DND-41 (cell line): Measurements from ENCODE around the gene SERAC1.

Experiments
- ATAC-seq: fragments of 200-7000 bp; cut with Tn5 transposase; 3 replicates; pipeline ENCODE4 v1.9.1; 2021; ENCODE audit warnings: low read depth; ENCODE audit not compliant: insufficient read depth
- DNase-seq: peaks from one replicate; pipeline ENCODE4 v3.0.0-alpha.2; 2020
- H2AFZ ChIP-seq: 2 replicates; pipeline ENCODE4 v1.6.0; 2012; ENCODE audit warnings: low read depth, low read length
- H3K27ac ChIP-seq: 2 replicates; pipeline ENCODE4 v1.5.1; 2012; ENCODE audit warnings: low read length, inconsistent platforms
- H3K27me3 ChIP-seq: fragments of 200-600 bp; sonication (generic); 2 replicates; pipeline ENCODE4 v1.6.0; 2012; ENCODE audit warnings: low read length, mild to moderate bottlenecking, inconsistent platforms; ENCODE audit not compliant: insufficient read depth, poor library complexity
- H3K36me3 ChIP-seq: 2 replicates; pipeline ENCODE4 v1.5.1; 2012; ENCODE audit warnings: low read length, inconsistent platforms; ENCODE audit not compliant: insufficient read depth
- H3K4me1 ChIP-seq: 2 replicates; pipeline ENCODE4 v1.5.1; 2012; ENCODE audit warnings: mild to moderate bottlenecking, low read length; ENCODE audit not compliant: insufficient read depth
- H3K4me2 ChIP-seq: 2 replicates; pipeline ENCODE4 v1.6.0; 2012; ENCODE audit warnings: mild to moderate bottlenecking, moderate library complexity, low read length, inconsistent platforms; ENCODE audit not compliant: insufficient read depth
- H3K4me3 ChIP-seq, 2 experiments: fragments of 200-600 bp in 1 of 2; shearing (Covaris generic) in 1 of 2; 2 replicates each; pipeline ENCODE4 v1.5.1; 2012 to 2016; ENCODE audit warnings: inconsistent platforms in 2 of 2, low read length in 2 of 2, mild to moderate bottlenecking in 2 of 2, low read depth in 1 of 2, moderate library complexity in 1 of 2
- H3K79me2 ChIP-seq: 2 replicates; pipeline ENCODE4 v1.6.0; 2012; ENCODE audit warnings: low read length, inconsistent platforms; ENCODE audit not compliant: insufficient read depth
- H3K9ac ChIP-seq: 2 replicates; pipeline ENCODE4 v1.6.0; 2012; ENCODE audit warnings: low read depth, mild to moderate bottlenecking, inconsistent platforms, low read length, moderate library complexity
- H3K9me3 ChIP-seq: 2 replicates; pipeline ENCODE4 v1.5.1; 2012; ENCODE audit warnings: low read length, moderate library complexity, mild to moderate bottlenecking, inconsistent platforms; ENCODE audit not compliant: insufficient read depth, severe bottlenecking
- H4K20me1 ChIP-seq: 2 replicates; pipeline ENCODE4 v1.6.0; 2012; ENCODE audit warnings: low read length; ENCODE audit not compliant: insufficient read depth
- CTCF ChIP-seq: IDR thresholded peaks from 2 replicates; pipeline ENCODE4 v1.5.1; 2012; ENCODE audit warnings: borderline replicate concordance, low read length, moderate library complexity, mild to moderate bottlenecking; ENCODE audit not compliant: poor library complexity, severe bottlenecking; ENCODE audit errors: extremely low read depth
- EZH2 ChIP-seq: IDR thresholded peaks from 3 replicates; pipeline ENCODE4 v1.6.1; 2012; ENCODE audit warnings: borderline replicate concordance, low read depth, mild to moderate bottlenecking, moderate library complexity, low read length, inconsistent platforms; ENCODE audit not compliant: severe bottlenecking

Gene SERAC1

GRCh38 chr6:158121335-158121734, 46.7 kb downstream of the SERAC1 start:
- H3K36me3 ChIP-seq: peaks cover 42% of the 10 kb centered on the region; the same call in 1 of the 2 replicates
- H3K4me2 ChIP-seq: no peak overlapping the region
- H3K79me2 ChIP-seq: no peaks in the 10 kb centered on the region
- H2AFZ ChIP-seq: no peak overlapping the region
- H3K27ac ChIP-seq: no peak overlapping the region
- no peak overlapping the region for H3K9ac ChIP-seq
- no peak for TF ChIP-seq EZH2
- no peaks in the 10 kb centered on the region for H3K4me1 ChIP-seq
- no peak for DNase-seq
- no peaks in the 10 kb centered on the region for H3K27me3 ChIP-seq
- no peak overlapping the region for H3K4me3 ChIP-seq
- no peaks in the 10 kb centered on the region for H3K9me3 ChIP-seq
- no peak for ATAC-seq
- H4K20me1 ChIP-seq: no peaks in the 10 kb centered on the region

- DNase-seq (no peak), ATAC-seq (no peak)
- Histone ChIP-seq H3K36me3 (peaks cover 36% of the 10 kb centered on the region), H3K79me2 (no peaks in the 10 kb centered on the region), H3K4me2 (no peak overlapping the region), H3K27me3 (no peaks in the 10 kb centered on the region), H3K9me3 (no peaks in the 10 kb centered on the region), H4K20me1 (no peaks in the 10 kb centered on the region), H3K4me1 (no peaks in the 10 kb centered on the region), H2AFZ (no peak overlapping the region), H3K27ac (no peak overlapping the region), H3K4me3 (no peak overlapping the region), H3K9ac (no peak overlapping the region)
- TF ChIP-seq EZH2 (no peak), CTCF (no peak)
Measured at GRCh38 chr6:158118886-158119285, 49.2 kb downstream of the SERAC1 start.

GRCh38 chr6:158115508-158115907, 52.6 kb downstream of the SERAC1 start:
- H4K20me1 ChIP-seq: no peaks in the 10 kb centered on the region
- no peaks in the 10 kb centered on the region for H3K4me1 ChIP-seq
- no peaks in the 10 kb centered on the region for H3K27me3 ChIP-seq
- DNase-seq (no peak), ATAC-seq (no peak)
- H3K4me3 ChIP-seq: no peak overlapping the region
- H3K36me3 ChIP-seq: peaks cover 42% of the 10 kb centered on the region
- H3K9ac ChIP-seq: no peak overlapping the region
- H2AFZ ChIP-seq: no peak overlapping the region
- no peaks in the 10 kb centered on the region for H3K79me2 ChIP-seq
- H3K27ac ChIP-seq: no peak overlapping the region
- no peaks in the 10 kb centered on the region for H3K9me3 ChIP-seq
- H3K4me2 ChIP-seq: no peak overlapping the region
- TF ChIP-seq CTCF: no peak
- TF ChIP-seq EZH2: no peak

GRCh38 chr6:158115102-158115501, 53.0 kb downstream of the SERAC1 start:
- H3K9ac ChIP-seq: no peak overlapping the region
- no peak for TF ChIP-seq CTCF
- TF ChIP-seq EZH2: no peak
- no peak overlapping the region for H3K4me2 ChIP-seq
- ATAC-seq (no peak), DNase-seq (no peak)
- no peak overlapping the region for H2AFZ ChIP-seq
- no peaks in the 10 kb centered on the region for H4K20me1 ChIP-seq
- peaks cover 42% of the 10 kb centered on the region for H3K36me3 ChIP-seq
- no peaks in the 10 kb centered on the region for H3K4me1 ChIP-seq
- H3K79me2 ChIP-seq: no peaks in the 10 kb centered on the region
- no peak overlapping the region for H3K4me3 ChIP-seq
- no peaks in the 10 kb centered on the region for H3K27me3 ChIP-seq
- H3K9me3 ChIP-seq: no peaks in the 10 kb centered on the region
- H3K27ac ChIP-seq: no peak overlapping the region
